ENCODE measurements around the gene LDLRAD4.
"Not testable (repeated sequence)": the region's sequence is repeated elsewhere in the genome, so short reads cannot be mapped to it uniquely, and the experiment has no call there.

The LDLRAD4 gene

DNA sequence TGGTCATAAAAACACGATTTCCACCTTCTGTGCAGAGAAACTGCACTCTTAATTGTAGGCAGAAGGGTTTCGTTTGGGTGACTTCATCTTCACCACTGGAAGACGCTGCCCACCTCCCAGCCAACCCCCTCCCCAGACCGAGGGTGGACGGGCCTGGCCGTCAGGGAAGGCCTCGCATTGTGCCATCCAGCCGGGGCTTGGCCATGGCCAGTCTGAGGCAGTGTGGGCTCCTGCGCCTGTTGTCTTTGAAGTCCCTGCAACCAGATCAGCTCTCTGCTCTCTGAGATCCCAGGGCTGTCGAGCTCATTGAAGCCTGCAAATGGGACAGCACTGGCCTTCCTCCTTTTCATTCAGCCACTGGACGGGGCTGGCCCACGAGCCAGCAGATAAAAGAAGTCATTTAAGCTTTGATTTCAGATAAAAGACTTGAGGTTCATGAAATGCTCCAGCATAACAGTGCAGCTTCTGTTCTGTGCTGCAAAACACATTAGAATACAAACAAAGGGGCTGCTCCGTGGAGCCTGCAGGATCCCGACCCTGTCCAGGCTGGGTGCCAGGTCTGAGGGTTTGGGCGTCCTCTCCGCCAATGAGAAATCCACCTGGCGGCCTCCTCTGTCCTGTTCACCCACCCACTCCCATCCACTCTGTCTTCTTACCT, 253.5 kb downstream of the LDLRAD4 start:
- DNase-seq: no peak

DNA sequence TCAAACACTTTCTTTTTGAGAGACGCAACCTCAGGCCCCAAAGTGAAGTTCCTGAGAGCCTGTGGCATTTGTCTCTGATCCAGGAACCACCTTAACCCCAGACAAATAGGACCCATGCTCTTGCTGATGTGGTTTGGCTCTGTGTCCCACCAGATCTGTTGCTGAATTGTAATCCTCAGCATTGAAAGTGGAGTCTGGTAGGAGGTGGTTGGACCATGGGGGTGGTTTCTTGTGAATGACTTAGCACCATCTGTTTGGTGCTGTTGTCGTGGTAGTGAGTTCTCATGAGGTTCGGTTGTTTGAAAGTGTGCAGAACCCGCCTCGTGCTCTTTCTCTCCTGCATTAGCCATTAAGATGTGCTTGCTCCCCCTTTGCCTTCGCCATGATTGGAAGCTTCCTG, 255.2 kb downstream of the LDLRAD4 start:
- DNase-seq: no peak

DNA sequence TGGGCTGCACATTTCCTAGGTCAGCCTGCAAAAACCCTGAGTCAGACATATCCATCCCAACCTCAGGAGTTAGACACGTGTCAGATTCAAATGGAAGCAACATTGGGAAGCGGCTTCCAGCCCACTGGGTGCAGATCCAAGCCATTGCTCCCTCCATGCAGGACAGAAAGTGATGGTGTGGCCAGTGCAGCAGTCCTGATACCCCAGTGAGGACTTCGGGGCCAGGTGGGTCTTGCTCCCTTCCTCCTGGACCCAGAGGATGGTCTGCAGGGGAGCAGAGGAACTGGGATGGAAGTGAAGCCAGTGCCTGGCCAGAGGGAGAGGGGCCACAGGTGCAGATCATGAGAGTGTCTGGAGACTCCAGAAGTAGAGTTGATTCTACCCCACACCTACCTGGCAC, 255.8 kb downstream of the LDLRAD4 start:
- no peak for DNase-seq

DNA sequence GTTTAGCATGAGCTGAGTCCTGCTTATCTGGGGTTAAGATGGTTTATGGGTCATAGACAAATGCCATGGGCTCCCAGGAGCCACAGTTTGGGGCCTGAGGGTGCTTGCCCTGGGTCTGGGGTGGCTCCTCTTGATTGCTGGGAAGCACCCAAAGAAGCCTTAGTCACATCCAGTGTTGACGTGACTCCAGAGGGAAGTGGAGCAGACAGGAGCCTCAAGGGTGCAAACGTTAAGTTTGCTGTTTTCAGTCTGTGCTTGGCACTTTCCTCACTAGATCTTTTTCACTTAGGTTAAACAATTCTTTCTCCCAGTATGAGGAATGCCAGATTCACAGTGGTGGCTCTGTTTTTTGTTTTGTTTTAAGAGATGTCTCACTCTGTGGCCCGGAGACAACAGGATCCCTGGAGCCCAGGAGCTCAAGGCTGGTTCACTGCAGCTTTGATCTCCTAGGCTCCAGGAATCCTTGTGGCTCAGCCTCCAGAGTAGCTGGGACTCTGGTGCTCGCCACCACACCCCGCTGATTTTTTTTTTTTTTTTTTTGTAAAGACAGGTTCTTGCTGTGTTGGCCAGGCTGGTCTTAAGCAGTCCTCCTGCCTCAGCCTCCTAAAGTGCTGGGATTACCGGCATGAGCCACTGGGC, 256.5 kb downstream of the LDLRAD4 start:
- DNase-seq: no peak

DNA sequence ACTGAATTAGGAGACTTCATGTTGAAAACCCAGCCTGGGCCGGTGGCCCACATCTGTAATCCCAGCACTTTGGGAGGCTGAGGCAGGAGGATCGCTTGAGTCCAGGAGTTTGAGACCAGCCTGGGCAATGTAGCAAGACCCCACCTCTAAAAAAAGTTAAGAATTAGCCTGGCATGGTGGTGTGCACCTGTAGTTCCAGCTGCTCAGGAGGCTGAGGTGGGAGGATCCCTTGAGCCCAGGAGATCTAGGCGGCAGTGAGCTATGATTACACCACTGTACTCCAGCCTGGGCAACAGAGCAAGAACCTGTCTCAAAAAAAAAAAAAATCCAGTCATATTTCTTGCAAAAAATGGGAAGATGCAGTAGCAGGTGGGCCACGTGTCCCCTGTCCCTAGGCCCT, 257.8 kb downstream of the LDLRAD4 start:
- DNase-seq: not testable (repeated sequence)

DNA sequence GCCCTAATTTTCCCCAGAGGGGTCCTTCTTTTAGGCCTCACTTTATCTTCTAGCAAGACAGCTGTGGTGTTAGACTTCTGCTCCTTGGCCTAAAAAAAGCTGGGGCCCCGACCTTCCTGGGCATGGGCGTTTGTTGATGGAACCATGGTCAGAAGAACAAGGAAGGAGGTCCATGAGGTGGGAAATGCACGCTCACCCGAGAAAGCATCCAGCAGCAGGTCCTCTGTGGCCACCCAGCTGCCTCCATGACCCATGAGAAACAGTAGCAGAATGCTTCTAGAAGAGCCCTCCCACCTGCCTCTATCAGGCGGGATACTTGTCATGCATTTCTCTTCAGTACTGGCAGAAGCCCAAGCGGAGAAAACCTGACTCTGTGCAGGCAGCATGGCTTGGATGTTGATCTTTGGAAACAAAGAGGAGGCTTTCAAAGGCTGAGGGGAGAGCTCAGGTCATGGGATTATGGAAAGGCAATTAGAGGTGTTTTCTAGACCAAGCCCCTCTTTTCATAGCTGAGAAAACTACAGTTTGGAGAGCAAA, 258.7 kb downstream of the LDLRAD4 start:
- DNase-seq: no peak

DNA sequence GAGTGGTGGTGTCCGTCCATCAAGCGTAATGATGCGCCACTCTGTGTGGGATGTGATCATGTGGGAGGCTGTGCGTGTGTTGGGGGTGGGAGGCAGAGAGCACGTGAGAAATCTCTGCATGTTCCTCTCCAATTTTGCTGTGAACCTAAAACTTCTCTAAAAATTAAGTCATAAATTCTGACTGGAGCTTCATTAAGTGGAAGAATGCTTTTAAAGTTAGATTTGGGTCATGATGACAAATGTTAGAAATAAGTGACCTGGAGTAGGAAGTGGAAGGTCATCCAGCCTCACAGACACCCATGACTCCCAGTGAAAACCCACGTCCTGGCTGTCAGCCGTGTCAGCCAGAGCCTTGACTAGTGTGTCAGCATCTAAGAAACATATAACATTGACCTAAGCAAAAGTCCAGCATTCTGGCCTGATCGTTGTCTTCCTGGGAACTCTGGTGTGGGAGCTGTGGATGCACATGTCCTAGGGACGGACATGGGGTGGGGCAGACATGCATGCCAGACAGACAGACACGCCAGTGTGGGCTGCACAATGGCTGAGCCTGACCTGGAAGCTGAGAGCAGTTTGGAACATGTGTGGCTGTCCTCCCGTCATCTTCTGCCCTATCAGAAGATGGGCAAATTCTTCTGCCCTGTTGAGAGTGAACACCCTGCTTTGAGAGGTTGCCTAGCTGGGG, 262.2 kb downstream of the LDLRAD4 start:
- no peak for DNase-seq

DNA sequence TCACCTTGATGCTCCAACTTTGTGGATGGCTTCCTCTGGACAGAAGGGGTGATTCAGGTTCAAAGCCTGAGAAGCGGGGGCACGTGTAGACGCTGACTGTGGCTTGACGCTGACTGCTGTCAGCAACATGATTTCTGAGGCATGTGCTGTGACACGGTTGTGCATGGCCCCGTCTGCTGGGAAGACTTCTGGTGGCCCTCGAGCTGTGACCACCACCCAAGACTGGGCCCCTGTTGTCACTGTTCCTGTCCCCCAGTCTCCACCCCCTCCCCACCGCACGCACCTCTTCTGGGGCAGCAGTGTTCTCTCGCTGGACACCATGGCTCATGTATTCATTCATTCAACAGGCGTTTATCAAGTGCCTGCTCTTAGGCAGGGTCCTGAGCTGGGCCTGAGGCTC, 262.8 kb downstream of the LDLRAD4 start:
- no peak for DNase-seq

DNA sequence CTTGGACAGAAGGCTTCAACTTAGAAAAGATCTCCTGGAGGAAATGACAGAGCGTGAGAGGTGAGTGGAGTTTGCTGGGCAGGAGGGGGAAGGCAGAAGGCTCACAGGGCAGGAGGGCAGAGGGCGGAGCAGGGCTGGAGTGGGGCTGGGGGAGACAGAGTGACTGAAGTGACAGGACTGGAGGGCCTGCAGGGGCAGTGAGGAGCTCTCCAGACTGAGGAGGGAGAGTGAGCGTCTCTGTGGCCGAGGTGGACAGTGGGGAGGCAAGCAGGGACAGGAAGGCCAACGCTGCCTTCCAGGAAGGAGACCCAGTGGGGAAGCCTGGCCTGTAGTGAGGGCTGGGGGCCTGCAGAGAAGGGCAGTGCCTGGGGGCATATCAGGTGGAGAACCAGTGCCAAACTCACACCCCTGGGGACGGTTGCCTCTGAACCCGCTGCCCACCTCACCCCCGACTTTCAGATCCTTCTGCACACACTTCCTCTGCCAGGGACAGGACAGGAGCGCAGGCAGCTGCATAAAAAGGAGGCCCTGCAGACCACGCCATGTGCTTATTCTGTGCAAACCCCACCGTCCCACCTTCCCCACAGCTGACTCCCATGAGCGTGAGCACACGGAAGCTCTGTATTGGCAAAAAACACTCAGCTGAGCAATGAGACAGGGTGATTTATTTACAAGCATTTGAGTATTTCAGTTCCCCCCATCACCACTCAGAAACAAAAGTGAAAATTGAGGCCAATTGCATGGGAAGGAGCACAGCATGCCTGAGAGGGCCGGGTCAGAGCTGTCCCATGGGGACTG, 263.5 kb downstream of the LDLRAD4 start:
- no peak for DNase-seq

DNA sequence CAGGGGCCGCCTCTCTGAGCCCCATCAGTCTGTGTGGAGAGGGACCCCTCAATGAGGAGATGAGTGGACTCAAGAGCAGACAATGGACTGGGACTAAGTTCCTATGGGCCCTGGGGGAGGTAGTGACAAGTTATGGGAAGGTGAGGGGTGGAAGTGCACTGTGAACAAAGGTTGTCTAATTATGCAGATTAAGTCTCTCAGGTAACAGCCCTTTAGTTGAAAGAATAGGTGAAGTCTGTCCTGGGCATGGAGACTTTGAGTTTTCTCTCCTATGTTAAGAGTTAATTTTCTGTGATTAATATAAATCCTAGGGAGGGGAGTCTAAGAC, 264.0 kb downstream of the LDLRAD4 start:
- no peak for DNase-seq

DNA sequence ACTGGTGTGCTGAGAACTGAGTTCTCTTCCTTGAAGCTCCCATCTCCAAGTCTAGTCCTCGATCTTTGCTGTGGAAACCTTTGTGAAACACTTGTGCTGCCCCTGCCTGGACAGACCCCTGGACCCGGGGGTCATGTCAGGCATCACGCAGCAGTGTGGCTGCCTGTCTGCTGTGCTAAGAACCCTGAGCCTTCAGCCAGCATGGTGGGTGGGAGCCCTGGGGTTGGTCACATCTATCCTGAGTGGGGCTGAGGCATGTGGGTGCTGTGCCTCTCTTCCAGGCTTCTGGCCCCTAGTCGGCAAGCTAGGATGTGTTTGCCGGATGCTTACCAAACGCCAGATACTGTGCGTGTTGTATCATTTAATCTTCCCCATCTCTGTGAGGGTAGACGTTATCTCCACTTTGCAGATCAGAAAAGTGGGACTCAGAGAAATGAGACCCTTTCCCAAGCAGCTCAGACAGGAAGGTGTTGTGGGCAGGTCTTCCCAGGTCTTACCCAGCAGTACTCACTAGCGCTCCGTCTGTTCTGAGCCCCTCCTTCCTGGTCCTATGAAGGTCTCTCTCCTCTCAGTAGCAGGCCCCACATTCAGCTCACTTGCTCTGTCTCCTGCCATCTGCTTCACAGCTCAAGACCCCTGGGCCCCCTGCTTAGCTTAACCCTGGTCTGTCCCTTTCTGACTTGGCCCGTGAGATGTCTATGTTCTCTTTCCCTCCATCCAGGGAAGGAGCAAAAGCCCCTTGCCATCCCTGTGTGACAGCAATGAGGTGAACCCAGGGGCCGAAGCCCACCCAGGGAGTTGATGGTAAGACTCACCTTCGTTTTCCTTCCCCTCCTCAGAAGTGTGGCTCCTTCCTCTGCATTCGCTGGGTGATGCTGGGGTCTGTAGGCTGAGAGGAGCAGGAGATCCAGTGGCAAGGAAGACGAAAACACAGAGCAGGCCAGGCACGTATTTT, 265.0 kb downstream of the LDLRAD4 start:
- no peak for DNase-seq

DNA sequence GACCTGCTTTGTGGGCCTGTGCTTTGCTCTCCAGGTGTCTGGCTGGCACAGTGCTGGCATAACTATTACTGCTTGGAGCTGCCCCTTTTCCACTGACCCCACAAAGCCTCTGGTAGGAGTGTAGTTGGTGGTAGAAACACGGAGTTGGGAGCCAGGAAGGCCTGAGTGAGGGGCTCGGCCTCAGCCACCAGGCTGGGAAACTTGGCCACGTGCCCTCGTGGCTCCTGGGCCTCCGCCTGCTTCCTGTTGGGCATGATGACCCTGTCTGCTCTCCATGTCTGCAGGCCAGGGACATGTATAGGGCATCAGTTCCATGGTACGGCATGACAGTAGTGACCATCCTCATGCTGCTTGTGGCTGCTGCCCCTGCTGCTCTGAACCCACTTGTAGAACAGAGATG, 266.6 kb downstream of the LDLRAD4 start:
- DNase-seq: no peak

DNA sequence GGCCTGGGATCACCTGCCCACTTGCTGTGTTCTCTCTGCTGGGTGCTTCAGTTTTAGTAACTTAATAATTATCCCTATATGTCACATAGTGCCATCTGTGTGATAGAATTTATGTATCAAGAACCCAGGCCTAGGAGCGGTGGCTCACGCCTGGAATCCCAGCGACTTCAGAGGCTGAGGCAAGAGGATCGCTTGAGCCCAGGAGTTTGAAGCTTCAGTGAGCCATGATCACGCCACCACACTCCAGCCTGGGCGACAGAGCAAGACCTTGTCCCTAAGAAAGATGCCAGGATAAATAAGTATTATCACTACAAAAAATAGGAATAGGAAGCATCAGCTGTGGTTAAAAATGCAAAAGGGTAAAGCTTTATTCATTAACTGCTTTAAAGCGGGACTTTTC, 267.0 kb downstream of the LDLRAD4 start:
- DNase-seq: no peak

DNA sequence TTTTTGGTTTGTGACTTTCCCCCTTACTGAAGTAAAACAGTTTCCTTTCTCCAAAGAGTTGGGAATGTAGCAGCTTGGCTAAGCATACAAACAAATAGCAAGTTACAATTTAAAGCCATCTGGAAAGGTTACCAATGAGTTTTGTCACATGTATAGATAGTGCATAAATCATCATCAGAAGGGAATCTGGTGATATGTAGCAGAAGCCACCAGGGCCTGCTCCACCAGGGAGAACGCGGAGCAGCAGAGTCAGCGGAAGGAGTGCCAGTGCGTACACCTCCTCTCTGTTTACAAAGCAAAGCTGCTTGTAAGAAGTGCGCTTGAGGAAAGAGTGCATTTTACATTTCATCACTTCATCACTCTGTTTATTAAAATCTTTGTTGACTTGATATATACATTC, 267.7 kb downstream of the LDLRAD4 start:
- no peak for DNase-seq

DNA sequence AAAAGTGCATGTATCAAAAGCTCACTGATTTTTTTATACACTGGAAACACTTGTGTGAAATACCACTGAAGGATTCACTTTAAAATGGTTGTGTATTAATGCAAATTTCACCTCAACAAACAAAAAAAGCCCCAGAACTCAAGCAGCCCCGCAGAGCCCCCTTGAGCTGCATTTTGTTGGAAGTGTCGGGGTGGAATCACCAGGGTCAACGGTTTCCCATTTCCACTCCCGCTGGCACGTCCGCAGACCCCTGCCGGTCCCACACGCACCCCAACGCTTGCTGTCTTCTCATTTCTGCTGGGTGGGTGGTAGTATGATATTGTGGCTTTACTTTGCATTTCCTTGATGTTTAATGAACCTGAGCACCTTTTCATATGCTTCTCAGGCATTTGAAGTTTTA, 268.1 kb downstream of the LDLRAD4 start:
- DNase-seq: no peak

DNA sequence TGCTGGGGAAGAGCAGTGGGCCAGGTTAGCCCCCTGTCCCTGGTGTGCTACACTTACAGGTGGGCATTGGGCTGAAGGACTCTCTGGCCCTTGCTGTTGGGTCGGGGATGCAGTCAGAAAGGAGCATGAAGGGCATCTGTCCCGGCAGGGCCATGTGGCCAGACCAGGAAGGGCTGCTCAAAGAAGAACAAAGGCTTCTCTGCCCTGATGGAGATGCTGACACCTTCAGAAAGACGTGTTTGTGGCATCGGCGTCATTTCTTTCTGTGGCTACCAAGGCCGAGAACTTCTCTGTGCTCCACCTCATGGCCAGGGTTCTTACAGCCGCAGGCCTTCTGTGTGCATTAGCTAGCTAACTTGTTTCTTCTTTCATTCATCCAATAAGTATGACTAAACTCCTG, 268.7 kb downstream of the LDLRAD4 start:
- no peak for DNase-seq

DNA sequence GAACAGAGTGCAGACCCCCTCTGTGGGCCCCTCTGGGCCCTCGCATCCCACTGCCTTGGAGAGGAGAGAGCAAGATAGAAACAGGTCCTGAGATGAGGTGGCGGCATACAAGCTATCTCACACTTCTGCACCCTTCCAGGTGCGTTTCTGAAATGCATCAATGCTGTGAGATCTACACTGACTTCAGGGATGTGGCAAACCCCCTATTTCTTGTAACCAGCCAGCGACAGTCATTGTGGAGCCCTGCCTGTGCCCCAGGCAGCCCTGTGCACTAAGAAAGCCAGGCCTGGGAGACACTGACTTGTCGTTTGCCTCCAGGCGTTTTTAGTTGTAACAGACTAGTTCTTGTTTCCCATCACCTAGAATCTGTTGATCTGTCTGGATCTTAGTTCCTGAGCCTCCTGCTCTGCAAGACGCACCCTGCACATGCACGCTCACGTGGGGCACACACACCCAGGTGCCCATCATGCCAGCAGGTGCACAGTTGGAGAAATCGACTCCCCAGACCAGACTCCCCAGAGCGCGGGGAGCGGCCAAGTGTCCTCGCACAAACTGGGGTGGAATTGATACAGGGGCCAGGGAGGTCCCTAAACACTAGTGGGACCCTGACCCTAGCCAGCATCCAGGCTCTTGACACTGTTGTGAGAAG, 269.8 kb downstream of the LDLRAD4 start:
- DNase-seq: no peak

DNA sequence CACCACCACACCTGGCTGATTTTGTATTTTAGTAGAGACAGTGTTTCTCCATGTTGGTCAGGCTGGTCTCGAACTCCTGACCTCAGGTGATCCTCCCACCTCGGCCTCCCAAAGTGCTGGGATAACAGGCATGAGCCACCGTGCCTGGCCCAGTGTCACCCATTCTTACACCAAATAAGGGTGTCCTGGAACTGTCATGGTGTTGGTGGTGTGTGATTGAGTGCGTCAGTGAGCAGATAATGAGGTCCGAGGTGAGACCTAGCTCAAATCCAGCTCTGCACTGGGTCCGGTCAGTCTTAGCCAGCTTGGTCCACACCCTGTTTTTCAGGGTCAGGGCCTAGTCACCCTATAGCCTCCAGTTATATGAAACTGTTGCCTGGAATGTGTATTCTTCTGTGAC, 270.7 kb downstream of the LDLRAD4 start:
- not testable (repeated sequence) for DNase-seq

DNA sequence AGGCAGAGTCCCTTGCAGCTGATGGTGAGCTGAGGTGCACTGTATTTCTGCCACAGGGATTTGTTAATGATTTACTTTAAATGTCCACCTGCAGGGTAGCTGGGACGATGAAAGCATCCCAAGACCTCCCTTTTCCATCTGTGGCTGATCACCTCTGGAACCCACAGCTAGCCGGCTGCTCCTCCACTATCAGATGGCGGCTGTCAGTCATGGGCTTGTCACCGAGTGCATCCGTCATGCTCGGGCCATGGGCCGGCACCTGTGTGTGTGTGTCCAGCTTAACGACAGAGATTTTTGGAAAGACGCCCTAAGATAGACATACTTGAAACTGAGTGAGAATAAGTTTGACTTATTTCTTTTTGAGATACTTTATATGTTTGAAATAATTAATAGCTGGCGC, 272.6 kb downstream of the LDLRAD4 start:
- DNase-seq: no peak

DNA sequence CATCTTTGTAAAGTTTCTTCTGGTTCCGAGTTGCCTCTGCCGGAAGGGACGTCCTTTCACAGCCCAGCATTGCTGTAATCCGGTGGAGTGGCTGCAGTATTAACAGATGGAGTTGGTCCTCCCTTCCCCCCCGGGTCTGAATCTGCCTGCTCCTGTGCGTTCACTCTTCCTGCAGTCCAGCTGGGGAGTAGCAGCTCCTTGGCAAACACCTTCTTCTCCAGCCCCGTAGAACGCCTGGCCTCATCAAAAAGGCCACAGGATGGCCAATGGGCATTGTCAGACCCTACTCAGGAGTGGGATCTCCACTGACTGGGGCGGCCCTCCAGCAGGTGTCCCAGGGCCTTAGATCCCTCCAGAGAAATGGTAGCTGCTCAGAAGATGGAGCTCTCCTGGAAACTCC, 273.8 kb downstream of the LDLRAD4 start:
- DNase-seq: no peak

DNA sequence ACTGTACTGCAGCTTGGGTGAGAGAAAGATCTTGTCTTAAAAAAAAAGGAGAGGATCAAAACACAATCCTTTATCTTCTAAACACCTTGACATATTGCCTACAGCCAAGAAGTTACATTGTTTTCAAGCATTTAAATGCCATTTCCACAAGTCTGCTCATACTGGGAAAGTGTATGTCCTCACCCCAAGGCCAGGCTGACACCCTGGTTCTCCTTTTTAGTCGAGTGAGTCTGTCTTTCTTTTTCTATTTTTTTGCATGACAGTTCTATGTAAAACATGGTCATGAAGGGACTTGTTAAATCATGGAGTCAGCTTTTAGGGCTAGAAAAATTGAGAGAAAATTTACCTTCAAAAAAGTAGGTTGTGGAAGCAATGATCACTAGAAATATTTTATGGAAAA, 274.5 kb downstream of the LDLRAD4 start:
- no peak for DNase-seq

DNA sequence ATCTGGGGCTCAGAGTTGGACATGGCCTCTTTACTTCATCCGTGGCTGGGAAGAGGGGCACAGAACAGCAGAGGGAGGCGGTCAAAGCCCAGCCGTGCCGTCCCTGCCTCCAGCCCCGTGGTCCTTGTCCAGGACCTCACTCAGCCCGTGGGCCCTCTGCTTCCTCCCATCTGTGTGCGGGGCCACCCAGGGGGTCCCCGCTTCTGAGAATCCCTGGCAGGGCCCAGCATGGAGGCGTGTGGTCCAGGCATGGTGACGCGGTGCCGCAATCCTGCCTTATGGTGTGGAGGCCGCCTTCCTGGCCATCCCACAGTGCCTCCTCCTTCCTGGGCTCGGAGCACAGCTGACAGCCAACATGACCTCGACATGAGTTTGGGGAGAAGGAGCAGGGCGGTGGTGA, 275.2 kb downstream of the LDLRAD4 start:
- DNase-seq: no peak
